ENCODE results near the gene RNF225. TPM values are rescaled to one million over a fixed set of nuclear protein-coding genes. Genes with fewer than 3 reads are reported as not detected.

Gene RNF225
- total and polyA plus RNA-seq, 4 donors: not detected

GRCh38 chr19:58408152-58409009 is 12.9 kb downstream of the RNF225 start, which contains the start of gene ZNF584:
ZNF584 (plus strand) TSS chr19:58408649; CDS start chr19:58409148, 499 bp downstream.
- no peaks in the 10 kb centered on the region for H3K27me3 ChIP-seq (ENCODE audit: control insufficient read depth, insufficient read depth, low read length)
- DNase-seq (ENCODE audit: low read depth in 4 of 6, low spot score in 6 of 6): peak; percentile 86 to 99 (median 96)
- under 1% methylated on average over 100 of the region's 100 CpGs for WGBS (ENCODE audit: insufficient coverage)
- H3K9me3 ChIP-seq (ENCODE audit: control insufficient read depth, insufficient read depth, low read length): no peaks in the 10 kb centered on the region
- peak within 1 kb of the TSS; percentile 88 for H3K4me3 ChIP-seq (ENCODE audit: low read depth, low read length)
- peaks cover 28% of the 10 kb centered on the region for H3K4me1 ChIP-seq (ENCODE audit: control insufficient read depth, insufficient read depth, low read length)
- H3K36me3 ChIP-seq (ENCODE audit: control insufficient read depth, insufficient read depth, low read length): peaks cover 15% of the 10 kb centered on the region
- H3K27ac ChIP-seq (ENCODE audit: low read depth, low read length): peak within 1 kb of the TSS; percentile 91

- Histone ChIP-seq H3K9me3 (ENCODE audit: control insufficient read depth, insufficient read depth, low read length) (no peaks in the 10 kb centered on the region), H3K27ac (ENCODE audit: low read depth, low read length) (peak overlapping the region; percentile 91), H3K4me1 (ENCODE audit: control insufficient read depth, insufficient read depth, low read length) (peaks cover 28% of the 10 kb centered on the region), H3K27me3 (ENCODE audit: control insufficient read depth, insufficient read depth, low read length) (no peaks in the 10 kb centered on the region), H3K4me3 (ENCODE audit: low read depth, low read length) (peak overlapping the region; percentile 88), H3K36me3 (ENCODE audit: control insufficient read depth, insufficient read depth, low read length) (peaks cover 16% of the 10 kb centered on the region)
- under 1% methylated on average over 33 of the region's 34 CpGs for WGBS (ENCODE audit: insufficient coverage)
- peak in 2 of 6 donors; percentile 16 to 56 for DNase-seq (ENCODE audit: low read depth in 4 of 6, low spot score in 6 of 6)
Observed at GRCh38 chr19:58409010-58409790, 13.7 kb downstream of the RNF225 start.

- peaks cover 68% of the 10 kb centered on the region for H3K36me3 ChIP-seq (ENCODE audit: control insufficient read depth, insufficient read depth, low read length)
- 100% methylated on average over 3 of the region's 5 CpGs for WGBS (ENCODE audit: insufficient coverage)
- no peaks in the 10 kb centered on the region for H3K9me3 ChIP-seq (ENCODE audit: control insufficient read depth, insufficient read depth, low read length)
- H3K4me3 ChIP-seq (ENCODE audit: low read depth, low read length): no peak overlapping the region
- no peak overlapping the region for H3K27ac ChIP-seq (ENCODE audit: low read depth, low read length)
- no peak for DNase-seq (ENCODE audit: low read depth in 4 of 6, low spot score in 6 of 6)
- H3K4me1 ChIP-seq (ENCODE audit: control insufficient read depth, insufficient read depth, low read length): no peaks in the 10 kb centered on the region
- H3K27me3 ChIP-seq (ENCODE audit: control insufficient read depth, insufficient read depth, low read length): no peaks in the 10 kb centered on the region
Observed at GRCh38 chr19:58416604-58417003, 21.1 kb downstream of the RNF225 start.

- no peaks in the 10 kb centered on the region for H3K9me3 ChIP-seq (ENCODE audit: control insufficient read depth, insufficient read depth, low read length)
- no peak for DNase-seq (ENCODE audit: low read depth in 4 of 6, low spot score in 6 of 6)
- H3K27me3 ChIP-seq (ENCODE audit: control insufficient read depth, insufficient read depth, low read length): no peaks in the 10 kb centered on the region
- H3K4me3 ChIP-seq (ENCODE audit: low read depth, low read length): no peak overlapping the region
- 100% methylated on average over 4 of the region's 7 CpGs for WGBS (ENCODE audit: insufficient coverage)
- no peaks in the 10 kb centered on the region for H3K4me1 ChIP-seq (ENCODE audit: control insufficient read depth, insufficient read depth, low read length)
- peaks cover 70% of the 10 kb centered on the region for H3K36me3 ChIP-seq (ENCODE audit: control insufficient read depth, insufficient read depth, low read length)
- H3K27ac ChIP-seq (ENCODE audit: low read depth, low read length): no peak overlapping the region
Observed at GRCh38 chr19:58417071-58417470, 21.6 kb downstream of the RNF225 start.

- Histone ChIP-seq H3K4me1 (ENCODE audit: control insufficient read depth, insufficient read depth, low read length) (no peaks in the 10 kb centered on the region), H3K27me3 (ENCODE audit: control insufficient read depth, insufficient read depth, low read length) (no peaks in the 10 kb centered on the region), H3K36me3 (ENCODE audit: control insufficient read depth, insufficient read depth, low read length) (peaks cover 35% of the 10 kb centered on the region), H3K27ac (ENCODE audit: low read depth, low read length) (no peak overlapping the region), H3K9me3 (ENCODE audit: control insufficient read depth, insufficient read depth, low read length) (peaks cover 25% of the 10 kb centered on the region), H3K4me3 (ENCODE audit: low read depth, low read length) (no peak overlapping the region)
- no CpG with 5 or more reads among the region's 1 CpG for WGBS (ENCODE audit: insufficient coverage)
- no peak for DNase-seq (ENCODE audit: low read depth in 4 of 6, low spot score in 6 of 6)
Observed at GRCh38 chr19:58428617-58429016, 33.2 kb downstream of the RNF225 start.

- Histone ChIP-seq H3K4me1 (ENCODE audit: control insufficient read depth, insufficient read depth, low read length) (no peaks in the 10 kb centered on the region), H3K9me3 (ENCODE audit: control insufficient read depth, insufficient read depth, low read length) (peaks cover 35% of the 10 kb centered on the region), H3K36me3 (ENCODE audit: control insufficient read depth, insufficient read depth, low read length) (peaks cover 46% of the 10 kb centered on the region), H3K4me3 (ENCODE audit: low read depth, low read length) (no peak overlapping the region), H3K27me3 (ENCODE audit: control insufficient read depth, insufficient read depth, low read length) (no peaks in the 10 kb centered on the region), H3K27ac (ENCODE audit: low read depth, low read length) (no peak overlapping the region)
- no peak for DNase-seq (ENCODE audit: low read depth in 4 of 6, low spot score in 6 of 6)
Observed at GRCh38 chr19:58429745-58430144, 34.3 kb downstream of the RNF225 start.

DNA sequence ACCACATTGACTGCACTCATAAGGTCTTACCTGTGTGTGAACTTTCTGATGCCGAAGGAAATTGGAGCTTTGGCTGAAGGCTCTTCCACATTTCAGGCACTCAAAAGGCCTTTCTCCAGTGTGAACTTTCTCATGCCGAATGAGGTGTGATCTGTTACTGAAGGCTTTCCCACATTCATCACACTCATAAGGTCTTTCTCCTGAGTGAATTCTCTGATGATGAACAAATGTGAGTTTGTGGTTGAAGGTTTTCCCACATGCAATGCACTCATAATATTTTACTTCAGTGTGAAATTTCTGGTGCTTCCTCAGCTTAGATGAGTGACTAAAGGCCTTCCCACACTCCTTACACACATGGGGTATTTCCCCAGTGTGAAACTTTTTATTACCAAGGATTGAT is 38.8 kb downstream of the RNF225 start:
- peaks cover 75% of the 10 kb centered on the region for H3K36me3 ChIP-seq (ENCODE audit: control insufficient read depth, insufficient read depth, low read length)
- H3K27ac ChIP-seq (ENCODE audit: low read depth, low read length): no peak overlapping the region
- H3K4me1 ChIP-seq (ENCODE audit: control insufficient read depth, insufficient read depth, low read length): peaks cover 5% of the 10 kb centered on the region
- H3K27me3 ChIP-seq (ENCODE audit: control insufficient read depth, insufficient read depth, low read length): no peaks in the 10 kb centered on the region
- H3K9me3 ChIP-seq (ENCODE audit: control insufficient read depth, insufficient read depth, low read length): peaks cover 47% of the 10 kb centered on the region
- H3K4me3 ChIP-seq (ENCODE audit: low read depth, low read length): no peak overlapping the region
- WGBS (ENCODE audit: insufficient coverage): no CpG with 5 or more reads among the region's 2 CpGs
- DNase-seq (ENCODE audit: low read depth in 4 of 6, low spot score in 6 of 6): no peak

DNA sequence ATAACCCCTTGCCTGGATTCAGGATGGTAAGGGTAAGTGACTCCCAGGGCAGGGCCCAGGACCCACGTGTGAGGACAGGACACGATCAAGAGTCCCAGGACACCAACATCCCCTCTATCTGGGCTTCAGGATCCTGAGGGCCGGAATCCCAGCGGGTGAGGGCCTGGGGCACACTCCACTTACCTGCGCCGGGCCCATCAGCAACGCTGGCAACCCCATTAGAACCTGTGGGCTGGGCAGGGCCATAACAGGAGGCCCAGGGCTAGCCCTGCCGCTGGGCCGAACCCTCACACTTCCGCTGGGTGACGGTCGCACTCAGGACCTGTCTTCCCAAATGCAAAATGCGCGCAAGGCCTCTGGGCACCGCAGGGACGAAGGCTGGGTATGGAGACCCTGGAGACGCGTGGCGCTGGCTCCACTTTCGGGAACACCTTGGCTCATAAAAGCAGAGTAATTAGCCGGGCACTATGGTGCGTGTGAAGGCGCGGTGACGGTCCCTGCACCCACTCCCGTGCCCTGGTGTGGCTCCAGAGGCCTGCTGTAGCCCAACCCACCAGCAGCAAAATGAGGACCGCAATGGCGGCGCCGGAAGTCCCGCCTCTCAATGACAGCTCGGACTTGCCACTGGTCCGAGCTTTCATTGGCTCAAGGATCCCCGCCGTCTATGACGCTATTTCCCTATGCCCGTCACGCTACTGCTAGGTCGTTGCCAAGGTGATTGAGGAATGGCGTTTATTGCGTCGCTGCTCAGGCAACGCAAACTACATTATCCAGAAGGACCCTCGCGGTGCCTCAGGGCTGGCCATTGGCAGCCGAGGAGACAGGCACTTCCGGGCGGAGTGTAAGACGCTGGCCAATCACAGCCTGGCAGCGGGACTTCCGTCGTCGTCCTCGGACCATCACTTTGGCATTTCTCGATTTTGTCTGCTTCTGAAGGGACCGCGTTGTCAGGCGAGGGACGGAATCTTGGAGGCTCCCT is 44.4 kb downstream of the RNF225 start, which contains the start of gene ZNF132:
TSS of gene ZNF132 (minus strand) at position 578 of the 979 bp plus-strand sequence. CDS start at position 246, 332 bp downstream.
- 5% methylated on average over 59 of the region's 59 CpGs for WGBS (ENCODE audit: insufficient coverage)
- H3K27me3 ChIP-seq (ENCODE audit: control insufficient read depth, insufficient read depth, low read length): no peaks in the 10 kb centered on the region
- peaks cover 28% of the 10 kb centered on the region for H3K36me3 ChIP-seq (ENCODE audit: control insufficient read depth, insufficient read depth, low read length)
- DNase-seq (ENCODE audit: low read depth in 4 of 6, low spot score in 6 of 6): peak; percentile 98 to 100 (median 99)
- peak within 1 kb of the TSS; percentile 77 for H3K27ac ChIP-seq (ENCODE audit: low read depth, low read length)
- peaks cover 20% of the 10 kb centered on the region for H3K4me1 ChIP-seq (ENCODE audit: control insufficient read depth, insufficient read depth, low read length)
- H3K9me3 ChIP-seq (ENCODE audit: control insufficient read depth, insufficient read depth, low read length): peaks cover 10% of the 10 kb centered on the region
- H3K4me3 ChIP-seq (ENCODE audit: low read depth, low read length): peak within 1 kb of the TSS; percentile 81

DNA sequence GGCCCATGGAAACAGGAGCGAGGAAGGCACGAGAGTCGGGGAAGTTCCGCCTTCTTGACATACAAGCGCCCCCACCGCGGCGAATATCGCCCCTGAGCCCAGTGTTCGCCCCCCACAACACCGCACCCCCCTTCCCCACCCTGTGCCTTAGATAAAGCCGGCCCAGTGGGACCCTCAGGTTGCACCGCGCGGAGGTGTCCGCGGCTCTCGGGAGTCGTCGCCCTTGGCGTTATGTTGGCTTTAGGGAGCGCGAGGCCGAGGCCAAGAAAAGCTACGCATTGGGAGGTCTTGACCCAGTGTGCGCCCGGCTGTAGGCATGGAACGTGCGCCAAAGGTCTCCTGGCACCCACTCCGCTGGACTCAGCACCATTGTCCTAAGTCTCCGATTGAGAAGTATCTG is 45.1 kb downstream of the RNF225 start:
- H3K27ac ChIP-seq (ENCODE audit: low read depth, low read length): peak overlapping the region; percentile 77
- WGBS (ENCODE audit: insufficient coverage): 16% methylated on average over 30 of the region's 31 CpGs
- peaks cover 20% of the 10 kb centered on the region for H3K4me1 ChIP-seq (ENCODE audit: control insufficient read depth, insufficient read depth, low read length)
- peaks cover 7% of the 10 kb centered on the region for H3K9me3 ChIP-seq (ENCODE audit: control insufficient read depth, insufficient read depth, low read length)
- peak in 1 of 6 donors; percentile 11 for DNase-seq (ENCODE audit: low read depth in 4 of 6, low spot score in 6 of 6)
- H3K4me3 ChIP-seq (ENCODE audit: low read depth, low read length): peak overlapping the region; percentile 81
- peaks cover 21% of the 10 kb centered on the region for H3K36me3 ChIP-seq (ENCODE audit: control insufficient read depth, insufficient read depth, low read length)
- H3K27me3 ChIP-seq (ENCODE audit: control insufficient read depth, insufficient read depth, low read length): no peaks in the 10 kb centered on the region
